H1 (cell line): ENCODE results near the gene PSMA5. TPM values are rescaled to one million over a fixed set of nuclear protein-coding genes. Genes with fewer than 3 reads are reported as not detected.

ENCODE experiments used
- BRCA1 ChIP-seq: IDR thresholded peaks from 2 replicates; pipeline ENCODE4 v1.6.1; 2012; ENCODE audit warnings: low read depth, low read length, improper control_type of control experiment
- GABPA ChIP-seq: IDR thresholded peaks from 2 replicates; pipeline ENCODE4 v1.6.1; 2011; ENCODE audit warnings: mild to moderate bottlenecking, low read length, moderate library complexity, borderline replicate concordance; ENCODE audit not compliant: insufficient read depth
- polyA plus RNA-seq, 7 experiments: library from polyadenylated mRNA; depleted of rRNA in 3 of 7; stranded (reverse) in 5 of 7; unstranded in 2 of 7; fragments of >200 nt in 5 of 7; fragments of 200-250 nt in 2 of 7; gene quantifications; 1 replicate in 5 of 7; 2 replicates in 1 of 7; 4 replicates in 1 of 7; pipeline versions ENCODE4 v1.2.1 to v1.2.3, GENCODE V29; 2011 to 2013; ENCODE audit warnings: missing spikeins in 2 of 7, mixed read lengths in 2 of 7
- total RNA-seq: library from RNA; stranded (reverse); fragmentation: NEBNext Ultra II Directional; extraction: Animal tissue kit (Norgen Biotek cat#: 25700); gene quantifications from 2 replicates; pipeline ENCODE4 v1.2.1, GENCODE V29; 2021

The PSMA5 gene
- total and polyA plus RNA-seq, 2 of the 8 experiments (the other 6 are each of a cell fraction or from before 2014, with no cell fraction given) = 140 to 166 TPM

GRCh38 chr1:109385417-109385816 is 40.8 kb downstream of the PSMA5 start (continued):
- no peak for TF ChIP-seq GABPA
- no peak for TF ChIP-seq BRCA1
- TF ChIP-seq, all 59 proteins: peak for 0
